Caco-2 (cell line): Measurements from ENCODE around the gene BLVRB. TPM values are rescaled to one million over a fixed set of nuclear protein-coding genes. Genes with fewer than 3 reads are reported as not detected.
"Not testable (repeated sequence)": the region's sequence is repeated elsewhere in the genome, so short reads cannot be mapped to it uniquely, and the experiment has no call there.

ENCODE experiments used
- BruUV-seq: library from RNA; stranded (reverse); fragments of 400-500 nt; replicated peaks from 2 replicates; lab custom pipeline; 2021; lab: Mats Ljungman, UMichigan
- CTCF ChIA-PET: fragments of 300-600 bp; sonication (Branson Sonifier 250); formaldehyde crosslinking; loops from one replicate; lab custom pipeline; 2022; ENCODE audit warnings: antibody characterized with exemption; lab: Charles Lee
- POLR2A ChIA-PET: fragments of 300-600 bp; sonication (Branson Sonifier 250); formaldehyde crosslinking; loops from one replicate; lab custom pipeline; 2022; ENCODE audit warnings: antibody characterized with exemption; lab: Charles Lee
- DNase-seq, 2 experiments: peaks; one replicate each; pipeline versions ENCODE4 v3.0.0 to v3.0.0-alpha.2; 2020 to 2022
- H3K27me3 ChIP-seq: replicated peaks from 2 replicates; pipeline ENCODE4 v1.6.0; 2011; ENCODE audit warnings: low read length; ENCODE audit not compliant: control insufficient read depth, insufficient read depth
- H3K36me3 ChIP-seq: 2 replicates; pipeline ENCODE4 v1.5.1; 2011; ENCODE audit warnings: low read length; ENCODE audit not compliant: control insufficient read depth, insufficient read depth
- H3K4me1 ChIP-seq: fragments of 250-450 bp; sonication (Bioruptor Pico); 2 replicates; pipeline ENCODE4 v1.5.1; 2020; ENCODE audit warnings: mild to moderate bottlenecking
- H3K4me3 ChIP-seq: 2 replicates; pipeline ENCODE4 v1.5.1; 2011; ENCODE audit warnings: low read depth, mild to moderate bottlenecking, control low read depth, low read length
- H3K9me3 ChIP-seq: fragments of 250-450 bp; sonication (Bioruptor Pico); 2 replicates; pipeline ENCODE4 v1.5.1; 2020; ENCODE audit warnings: mild to moderate bottlenecking, moderate library complexity
- H3K27ac Mint-ChIP-seq: one replicate; pipeline ENCODE4 v1.8.0; 2022; ENCODE audit warnings: mixed read lengths; ENCODE audit not compliant: unreplicated experiment
- H3K27me3 Mint-ChIP-seq: one replicate; pipeline ENCODE4 v1.8.0; 2022; ENCODE audit warnings: mixed read lengths; ENCODE audit not compliant: insufficient read depth, unreplicated experiment
- H3K36me3 Mint-ChIP-seq: one replicate; pipeline ENCODE4 v1.8.0; 2022; ENCODE audit warnings: mild to moderate bottlenecking, mixed read lengths; ENCODE audit not compliant: insufficient read depth, unreplicated experiment
- H3K4me1 Mint-ChIP-seq: one replicate; pipeline ENCODE4 v1.8.0; 2022; ENCODE audit warnings: low read depth, mixed read lengths; ENCODE audit not compliant: unreplicated experiment
- H3K4me3 Mint-ChIP-seq: one replicate; pipeline ENCODE4 v1.8.0; 2022; ENCODE audit warnings: mild to moderate bottlenecking, moderate library complexity, mixed read lengths; ENCODE audit not compliant: unreplicated experiment
- H3K9me3 Mint-ChIP-seq: one replicate; pipeline ENCODE4 v1.8.0; 2022; ENCODE audit warnings: mixed read lengths; ENCODE audit not compliant: unreplicated experiment
- intact Hi-C: fragments of 100-400 bp; cut with micrococcal nuclease; formaldehyde crosslinking; loops from one replicate; pipeline ENCODE4 v1.10.0; 2022; ENCODE audit not compliant: unreplicated experiment
- total RNA-seq: library from RNA; stranded (reverse); gene quantifications from 2 replicates; pipeline ENCODE4 v1.2.3, GENCODE V29; 2022
- TF ChIP-seq, protein P1 (sequence below), 2 experiments: fragments of 200-600 bp in 1 of 2; IDR thresholded peaks; 1 replicate in 1 of 2; 2 replicates in 1 of 2; pipeline versions ENCODE4 v1.5.1 to v1.8.0; 2011 to 2022; ENCODE audit warnings: antibody characterized with exemption in 1 of 2, control low read depth in 1 of 2, inconsistent platforms in 1 of 2, low read depth in 1 of 2, low read length in 1 of 2, mild to moderate bottlenecking in 1 of 2, moderate library complexity in 1 of 2; ENCODE audit not compliant: insufficient read depth in 1 of 2, severe bottlenecking in 1 of 2, unreplicated experiment in 1 of 2

The BLVRB gene
- total RNA-seq, 1 experiment from 2014 or later = 101 TPM

DNA sequence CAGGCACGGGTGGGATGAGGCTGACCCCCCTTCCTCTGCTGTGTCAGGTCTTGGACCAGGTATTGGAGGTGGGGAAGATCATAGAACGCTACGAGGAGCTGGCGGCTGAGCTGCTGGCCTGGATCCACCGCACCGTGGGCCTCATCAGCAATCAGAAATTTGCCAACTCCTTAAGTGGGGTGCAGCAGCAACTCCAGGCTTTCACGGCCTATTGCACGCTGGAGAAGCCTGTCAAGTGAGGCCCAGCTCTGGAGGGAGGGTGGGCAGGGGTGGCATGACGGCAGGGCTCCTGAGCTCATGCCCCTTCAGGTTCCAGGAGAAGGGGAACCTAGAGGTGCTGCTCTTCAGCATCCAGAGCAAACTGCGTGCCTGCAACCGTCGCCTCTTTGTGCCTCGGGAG, 36.5 kb upstream of the BLVRB start:
- Mint-ChIP-seq H3K27me3 (peaks cover 12% of the 10 kb centered on the region), H3K9me3 (no peaks in the 10 kb centered on the region), H3K36me3 (no peaks in the 10 kb centered on the region), H3K4me1 (no peaks in the 10 kb centered on the region), H3K4me3 (no peak overlapping the region), H3K27ac (no peak overlapping the region)
- intact Hi-C loops = no loop called here
- TF ChIP-seq, protein P1, sequence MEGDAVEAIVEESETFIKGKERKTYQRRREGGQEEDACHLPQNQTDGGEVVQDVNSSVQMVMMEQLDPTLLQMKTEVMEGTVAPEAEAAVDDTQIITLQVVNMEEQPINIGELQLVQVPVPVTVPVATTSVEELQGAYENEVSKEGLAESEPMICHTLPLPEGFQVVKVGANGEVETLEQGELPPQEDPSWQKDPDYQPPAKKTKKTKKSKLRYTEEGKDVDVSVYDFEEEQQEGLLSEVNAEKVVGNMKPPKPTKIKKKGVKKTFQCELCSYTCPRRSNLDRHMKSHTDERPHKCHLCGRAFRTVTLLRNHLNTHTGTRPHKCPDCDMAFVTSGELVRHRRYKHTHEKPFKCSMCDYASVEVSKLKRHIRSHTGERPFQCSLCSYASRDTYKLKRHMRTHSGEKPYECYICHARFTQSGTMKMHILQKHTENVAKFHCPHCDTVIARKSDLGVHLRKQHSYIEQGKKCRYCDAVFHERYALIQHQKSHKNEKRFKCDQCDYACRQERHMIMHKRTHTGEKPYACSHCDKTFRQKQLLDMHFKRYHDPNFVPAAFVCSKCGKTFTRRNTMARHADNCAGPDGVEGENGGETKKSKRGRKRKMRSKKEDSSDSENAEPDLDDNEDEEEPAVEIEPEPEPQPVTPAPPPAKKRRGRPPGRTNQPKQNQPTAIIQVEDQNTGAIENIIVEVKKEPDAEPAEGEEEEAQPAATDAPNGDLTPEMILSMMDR (IDR thresholded peaks at IDR 0.05; ENCODE audit: insufficient read depth in 1 of 2, low read depth in 1 of 2, low read length in 1 of 2, severe bottlenecking in 1 of 2, unreplicated experiment in 1 of 2) = no peak
- CTCF ChIA-PET = interaction anchor here (0.7 to 1.4 kb wide), 4 partner anchors 16 to 224 kb away, joined by 3 to 4 read pairs (median 4); no protein-coding TSS in a partner anchor
- BruUV-seq = no TSS peak
- no peaks in the 10 kb centered on the region; the same call in 1 of the 2 replicates for H3K9me3 ChIP-seq
- H3K36me3 ChIP-seq = no peaks in the 10 kb centered on the region
- H3K27me3 ChIP-seq = no peaks in the 10 kb centered on the region
- POLR2A ChIA-PET = interaction anchor here (1.2 kb wide), 1 partner anchor 36 kb away, joined by 3 read pairs; the partner anchor contains the start of gene BLVRB
- H3K4me3 ChIP-seq = no peak overlapping the region
- no peak for DNase-seq
- no peaks in the 10 kb centered on the region for H3K4me1 ChIP-seq

DNA sequence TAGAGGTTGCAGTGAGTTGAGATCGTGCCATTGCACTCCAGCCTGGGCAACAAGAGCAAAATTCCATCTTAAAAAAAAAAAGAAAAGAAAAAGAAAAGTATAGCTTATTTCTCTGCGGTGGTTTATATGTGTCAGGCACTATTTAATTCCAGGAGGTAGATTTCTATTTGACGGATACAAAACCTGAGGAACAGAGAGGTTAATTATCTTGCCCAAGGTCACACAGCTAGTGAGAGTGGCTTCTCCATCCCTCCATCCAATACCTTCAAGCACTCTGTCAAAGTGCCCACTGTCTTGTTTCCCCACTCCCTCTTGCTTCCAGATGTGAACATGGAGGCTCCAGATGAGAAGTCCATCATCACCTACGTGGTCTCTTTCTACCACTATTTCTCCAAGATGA, 36.1 kb upstream of the BLVRB start:
- Mint-ChIP-seq H3K4me3 (no peak overlapping the region), H3K27me3 (peaks cover 12% of the 10 kb centered on the region), H3K9me3 (no peaks in the 10 kb centered on the region), H3K27ac (no peak overlapping the region), H3K4me1 (no peaks in the 10 kb centered on the region), H3K36me3 (no peaks in the 10 kb centered on the region)
- TF ChIP-seq, protein P1 (IDR thresholded peaks at IDR 0.05; ENCODE audit: insufficient read depth in 1 of 2, low read depth in 1 of 2, low read length in 1 of 2, severe bottlenecking in 1 of 2, unreplicated experiment in 1 of 2) = no peak
- CTCF ChIA-PET = interaction anchor here (0.6 to 1.4 kb wide), 4 partner anchors 17 to 224 kb away, joined by 3 to 4 read pairs (median 3); no protein-coding TSS in a partner anchor
- Histone ChIP-seq H3K27me3 (no peaks in the 10 kb centered on the region), H3K4me1 (no peaks in the 10 kb centered on the region), H3K36me3 (no peaks in the 10 kb centered on the region), H3K9me3 (no peaks in the 10 kb centered on the region; the same call in 1 of the 2 replicates), H3K4me3 (no peak overlapping the region)
- DNase-seq = no peak
- POLR2A ChIA-PET = no interaction called here
- BruUV-seq = no TSS peak
- intact Hi-C loops = no loop called here

DNA sequence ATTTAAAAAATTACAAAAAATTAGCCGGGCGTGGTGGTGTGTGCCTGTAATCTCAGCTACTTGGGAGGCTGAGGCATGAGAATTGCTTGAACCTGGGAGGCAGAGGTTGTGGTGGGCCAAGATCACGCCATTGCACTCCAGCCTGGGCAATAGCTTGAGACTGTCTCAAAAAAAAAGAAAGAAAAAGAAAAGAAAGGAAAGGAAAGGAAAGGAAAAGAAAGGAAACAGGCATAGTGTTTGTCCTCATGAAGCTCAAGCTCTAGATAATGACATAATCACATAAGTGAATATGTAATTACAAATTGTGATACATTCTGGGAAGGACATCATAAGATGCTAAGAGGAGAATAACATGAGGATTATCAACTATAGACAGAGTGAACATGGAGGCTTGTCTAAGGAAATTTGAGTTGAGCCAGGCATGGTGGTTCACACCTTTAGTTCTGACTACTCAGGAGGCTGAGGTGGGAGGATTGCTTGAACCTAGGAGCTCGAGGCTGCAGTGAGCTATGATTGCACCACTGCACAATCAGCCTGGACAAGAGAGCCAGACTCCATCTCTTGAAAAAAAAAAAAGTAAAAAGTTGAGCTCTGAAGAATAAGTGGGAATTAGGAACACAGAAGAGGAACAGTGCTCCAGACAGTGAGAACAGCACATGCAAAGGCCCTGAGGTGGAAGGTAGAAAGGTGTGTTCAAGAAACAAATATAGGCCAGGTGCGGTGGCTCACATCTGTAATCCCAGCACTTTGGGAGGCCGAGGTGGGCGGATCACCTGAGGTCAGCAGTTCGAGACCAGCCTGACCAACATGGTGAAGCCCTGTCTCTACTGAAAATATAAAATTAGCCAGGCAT, 35.4 kb upstream of the BLVRB start:
- H3K27ac Mint-ChIP-seq, H3K36me3 ChIP-seq, H3K4me1 ChIP-seq, intact Hi-C loops, POLR2A ChIA-PET, H3K9me3 ChIP-seq, H3K27me3 ChIP-seq, H3K4me1 Mint-ChIP-seq, H3K9me3 Mint-ChIP-seq, H3K4me3 ChIP-seq, BruUV-seq, DNase-seq, H3K36me3 Mint-ChIP-seq, H3K4me3 Mint-ChIP-seq: not testable (repeated sequence)
- CTCF ChIA-PET = interaction anchor here (0.6 to 1.1 kb wide), 2 partner anchors 80 to 196 kb away, joined by 3 read pairs; no protein-coding TSS in a partner anchor
- peaks cover 12% of the 10 kb centered on the region for H3K27me3 Mint-ChIP-seq
